ENCODE measurements around the gene SLC2A10. TPM values are rescaled to one million over a fixed set of nuclear protein-coding genes. Genes with fewer than 3 reads are reported as not detected.

Gene SLC2A10
- total RNA-seq, 1 experiment from 2014 or later, result 0.05 TPM

- ATAC-seq (peak; percentile 54), DNase-seq (ENCODE audit: low read depth, low spot score) (no peak)
- Histone ChIP-seq H3K36me3 (ENCODE audit: control insufficient read depth in 1 of 2, insufficient read depth in 2 of 2, low read length in 2 of 2) (no peaks in the 10 kb centered on the region), H3K27ac (ENCODE audit: low read depth, low read length) (no peak overlapping the region), H3K9me2 (ENCODE audit: insufficient read depth) (no peaks in the 10 kb centered on the region), H3K4me1 (ENCODE audit: control insufficient read depth in 1 of 2, insufficient read depth in 2 of 2, low read length in 2 of 2) (peaks cover 5 to 19% of the 10 kb centered on the region in 2 experiments; a peak in 3 of 4 replicates), H3K4me3 (replicated peaks in 1 of 2; ENCODE audit: low read depth in 1 of 2, low read length in 2 of 2) (no peak overlapping the region), H3K9me3 (ENCODE audit: control insufficient read depth in 1 of 2, insufficient read depth in 1 of 2, low read depth in 1 of 2, low read length in 2 of 2) (no peaks in the 10 kb centered on the region), H3K4me2 (ENCODE audit: low read length) (no peak overlapping the region), H3K9ac (ENCODE audit: low read length) (no peak overlapping the region), H3K27me3 (ENCODE audit: insufficient read depth, low read length) (no peaks in the 10 kb centered on the region), H3K79me2 (ENCODE audit: insufficient read depth, low read length) (no peaks in the 10 kb centered on the region), H2AFZ (ENCODE audit: low read depth, low read length, poor library complexity, severe bottlenecking) (peak overlapping the region; percentile 92), H4K20me1 (ENCODE audit: insufficient read depth) (no peaks in the 10 kb centered on the region)
- ChIA-PET POLR2A (no interaction called here), RAD21 (ENCODE audit: low non-redundant PET in 1 of 2, low total read pairs in 2 of 2, uncharacterized antibody in 2 of 2, unreplicated experiment in 2 of 2) (no interaction called here), CTCF (interaction anchor here (1.3 kb wide), 1 partner anchor 9 kb away, joined by 5 read pairs; no protein-coding TSS in a partner anchor)
- BruUV-seq (replicated peaks), result no TSS peak
- intact Hi-C loops (cut with micrococcal nuclease), result loop anchor here (1.0 kb wide), 1 partner anchor 177 kb away; no protein-coding TSS in a partner anchor
- no peak for TF ChIP-seq RAD21 (IDR thresholded peaks at IDR 0.05; ENCODE audit: low read depth)
- TF ChIP-seq FOSL1 (IDR thresholded peaks at IDR 0.05; ENCODE audit: low read depth), result no peak
Observed at GRCh38 chr20:46698788-46699187, 10.7 kb upstream of the SLC2A10 start.

GRCh38 chr20:46699651-46700359, 9.6 kb upstream of the SLC2A10 start:
- Histone ChIP-seq H3K9me3 (ENCODE audit: control insufficient read depth in 1 of 2, insufficient read depth in 1 of 2, low read depth in 1 of 2, low read length in 2 of 2) (no peaks in the 10 kb centered on the region), H3K27ac (ENCODE audit: low read depth, low read length) (no peak overlapping the region), H3K27me3 (ENCODE audit: insufficient read depth, low read length) (no peaks in the 10 kb centered on the region), H4K20me1 (ENCODE audit: insufficient read depth) (no peaks in the 10 kb centered on the region), H3K4me1 (ENCODE audit: control insufficient read depth in 1 of 2, insufficient read depth in 2 of 2, low read length in 2 of 2) (peaks cover 5 to 16% of the 10 kb centered on the region in 2 experiments; a peak in 3 of 4 replicates), H3K4me2 (ENCODE audit: low read length) (peak overlapping the region; percentile 52), H3K79me2 (ENCODE audit: insufficient read depth, low read length) (no peaks in the 10 kb centered on the region), H2AFZ (ENCODE audit: low read depth, low read length, poor library complexity, severe bottlenecking) (peak overlapping the region; percentile 92), H3K36me3 (ENCODE audit: control insufficient read depth in 1 of 2, insufficient read depth in 2 of 2, low read length in 2 of 2) (no peaks in the 10 kb centered on the region), H3K9ac (ENCODE audit: low read length) (no peak overlapping the region), H3K9me2 (ENCODE audit: insufficient read depth) (no peaks in the 10 kb centered on the region), H3K4me3 (replicated peaks in 1 of 2; ENCODE audit: low read depth in 1 of 2, low read length in 2 of 2) (no peak overlapping the region)
- intact Hi-C loops (cut with micrococcal nuclease), result loop anchor here (1.0 kb wide), 1 partner anchor 179 kb away; no protein-coding TSS in a partner anchor
- POLR2A ChIA-PET, result no interaction called here
- peak; percentile 92 for ATAC-seq
- no TSS peak for BruUV-seq (replicated peaks)
- CTCF ChIA-PET, result interaction anchor here (1.3 kb wide), 1 partner anchor 10 kb away, joined by 5 read pairs; no protein-coding TSS in a partner anchor
- DNase-seq (ENCODE audit: low read depth, low spot score), result no peak
- RAD21 ChIA-PET (ENCODE audit: low non-redundant PET in 1 of 2, low total read pairs in 2 of 2, uncharacterized antibody in 2 of 2, unreplicated experiment in 2 of 2), result no interaction called here
- TF ChIP-seq EZH2 (IDR thresholded peaks at IDR 0.05) (no peak), SIN3A (IDR thresholded peaks at IDR 0.05; ENCODE audit: low read depth) (no peak), YY1 (IDR thresholded peaks at IDR 0.05; ENCODE audit: extremely low read depth, insufficient replicate concordance, low read depth, low read length) (no peak), CBX3 (IDR thresholded peaks at IDR 0.05; ENCODE audit: low read depth) (no peak), RAD21 (IDR thresholded peaks at IDR 0.05; ENCODE audit: low read depth) (peak; percentile 71), JUND (IDR thresholded peaks at IDR 0.05) (no peak), ZNF274 (IDR thresholded peaks at IDR 0.05; ENCODE audit: low read depth, low read length) (no peak), POLR2AphosphoS5 (IDR thresholded peaks at IDR 0.05; ENCODE audit: low read depth, low read length) (no peak), REST (IDR thresholded peaks at IDR 0.05; ENCODE audit: low read depth) (no peak), CTCF (IDR thresholded peaks at IDR 0.05 in 2 of 3, conservative IDR thresholded peaks at IDR 0.05 in 1 of 3; ENCODE audit: borderline replicate concordance in 1 of 3, insufficient read depth in 1 of 3, low read depth in 2 of 3, low read length in 2 of 3) (peak; percentile 65 to 92 (median 91); a peak in 5 of 6 replicates), ATF3 (IDR thresholded peaks at IDR 0.05) (no peak), TCF7L2 (IDR thresholded peaks at IDR 0.05; ENCODE audit: borderline replicate concordance, extremely low read depth, insufficient read depth, insufficient read length) (no peak)
